Hepatocyte (in vitro differentiated cells): ENCODE data around the gene MUC5AC. TPM values are rescaled to one million over a fixed set of nuclear protein-coding genes. Genes with fewer than 3 reads are reported as not detected.

ENCODE experiments used
- DNase-seq: peaks from one replicate; pipeline ENCODE4 v3.0.0-alpha.2; 2016; ENCODE audit warnings: low spot score
- H2AFZ ChIP-seq: fragments of 200-600 bp; sonication (generic); 2 replicates; pipeline ENCODE4 v1.6.0; 2016; ENCODE audit warnings: antibody characterized with exemption, mild to moderate bottlenecking
- H3K27ac ChIP-seq: fragments of 200-600 bp; sonication (generic); 2 replicates; pipeline ENCODE4 v1.5.1; 2016; ENCODE audit warnings: mild to moderate bottlenecking
- H3K27me3 ChIP-seq: fragments of 200-600 bp; sonication (generic); 2 replicates; pipeline ENCODE4 v1.6.1; 2016
- H3K36me3 ChIP-seq: fragments of 200-600 bp; sonication (generic); replicated peaks from 2 replicates; pipeline ENCODE4 v1.5.1; 2016; ENCODE audit warnings: low read depth; ENCODE audit not compliant: insufficient read depth
- H3K4me1 ChIP-seq: fragments of 200-600 bp; sonication (generic); 2 replicates; pipeline ENCODE4 v1.5.1; 2016; ENCODE audit warnings: mild to moderate bottlenecking, moderate library complexity; ENCODE audit not compliant: insufficient read depth
- H3K4me2 ChIP-seq: fragments of 200-600 bp; sonication (generic); 2 replicates; pipeline ENCODE4 v1.6.0; 2016
- H3K4me3 ChIP-seq: fragments of 200-600 bp; sonication (generic); 2 replicates; pipeline ENCODE4 v1.5.1; 2016; ENCODE audit warnings: mild to moderate bottlenecking
- H3K79me2 ChIP-seq: fragments of 200-600 bp; sonication (generic); 2 replicates; pipeline ENCODE4 v1.6.0; 2017; ENCODE audit warnings: mild to moderate bottlenecking
- H3K9me2 ChIP-seq: fragments of 200-600 bp; sonication (generic); replicated peaks from 2 replicates; pipeline ENCODE4 v1.6.0; 2017; ENCODE audit warnings: mild to moderate bottlenecking; ENCODE audit not compliant: insufficient read depth
- H3K9me3 ChIP-seq: fragments of 200-600 bp; sonication (generic); 2 replicates; pipeline ENCODE4 v1.5.1; 2016; ENCODE audit warnings: low read depth, mild to moderate bottlenecking
- H4K20me1 ChIP-seq: fragments of 200-600 bp; sonication (generic); 2 replicates; pipeline ENCODE4 v1.6.0; 2016; ENCODE audit warnings: mild to moderate bottlenecking; ENCODE audit not compliant: insufficient read depth, poor library complexity, severe bottlenecking
- EZH2 ChIP-seq: fragments of 200-600 bp; sonication (generic); IDR thresholded peaks from 2 replicates; pipeline ENCODE4 v1.6.1; 2016; ENCODE audit warnings: antibody characterized with exemption, mild to moderate bottlenecking, borderline replicate concordance
- EZH2phosphoT487 ChIP-seq: fragments of 200-600 bp; sonication (generic); IDR thresholded peaks from one replicate; pipeline ENCODE4 v1.6.1; 2018; ENCODE audit warnings: antibody characterized with exemption, mild to moderate bottlenecking, low read depth, moderate library complexity; ENCODE audit not compliant: unreplicated experiment, severe bottlenecking
- WGBS: methylation state at CpG from one replicate; pipeline ENCODE4 v1.1.6; 2016; ENCODE audit warnings: low lambda C conversion rate; ENCODE audit errors: missing lambda C conversion rate; 5-methylcytosine and 5-hydroxymethylcytosine counted together
- polyA plus RNA-seq: library from polyadenylated mRNA; unstranded; fragments of >200 nt; fragmentation: Nextera tagmentation; extraction: Ambion mirVana; gene quantifications from 2 replicates; pipeline ENCODE4 v1.2.1, GENCODE V29; 2016
- total RNA-seq: library from RNA; depleted of rRNA; stranded (reverse); fragments of >200 nt; gene quantifications from 2 replicates; pipeline ENCODE4 v1.2.3, GENCODE V29; 2014
- TF ChIP-seq, protein P1 (sequence below): fragments of 200-600 bp; sonication (generic); IDR thresholded peaks from 2 replicates; pipeline ENCODE4 v1.5.1; 2016; ENCODE audit warnings: antibody characterized with exemption, mild to moderate bottlenecking; ENCODE audit not compliant: poor library complexity

Gene MUC5AC
- total and polyA plus RNA-seq, 2 experiments from 2014 or later: 0.07 to 0.08 TPM

DNA sequence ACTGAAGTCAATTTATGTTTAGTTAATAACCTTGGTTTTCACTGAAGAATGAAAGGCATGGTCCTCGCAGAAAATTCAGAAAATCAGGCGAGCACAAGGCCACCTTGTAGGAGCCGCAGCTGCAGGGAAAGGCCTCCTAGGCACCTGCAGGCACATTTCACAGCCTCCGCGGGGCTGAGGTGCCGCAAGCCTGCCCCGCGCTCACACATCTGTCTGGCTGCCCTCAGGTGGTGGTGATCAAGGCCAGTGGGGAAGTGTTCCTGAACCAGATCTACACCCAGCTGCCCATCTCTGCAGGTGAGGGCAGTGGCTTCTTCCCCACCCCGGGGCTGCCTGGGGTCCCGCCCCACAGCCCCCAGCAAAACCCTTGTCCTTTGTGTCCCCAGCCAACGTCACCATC is 10.5 kb downstream of the MUC5AC start:
- H3K9me2 ChIP-seq: no peaks in the 10 kb centered on the region
- no peak for DNase-seq
- H4K20me1 ChIP-seq: no peaks in the 10 kb centered on the region
- TF ChIP-seq EZH2phosphoT487: no peak
- H3K4me2 ChIP-seq: no peak overlapping the region
- no peaks in the 10 kb centered on the region for H3K9me3 ChIP-seq
- no peaks in the 10 kb centered on the region for H3K36me3 ChIP-seq
- no peak overlapping the region for H3K27ac ChIP-seq
- no peaks in the 10 kb centered on the region for H3K27me3 ChIP-seq
- no peaks in the 10 kb centered on the region for H3K4me1 ChIP-seq
- no peak overlapping the region for H2AFZ ChIP-seq
- WGBS: 93% methylated on average over 11 of the region's 11 CpGs
- H3K4me3 ChIP-seq: no peak overlapping the region
- no peaks in the 10 kb centered on the region for H3K79me2 ChIP-seq

- H4K20me1 ChIP-seq: no peaks in the 10 kb centered on the region
- no peak for DNase-seq
- no peaks in the 10 kb centered on the region for H3K79me2 ChIP-seq
- no peak overlapping the region for H3K27ac ChIP-seq
- H3K9me2 ChIP-seq: no peaks in the 10 kb centered on the region
- no peaks in the 10 kb centered on the region for H3K9me3 ChIP-seq
- no peak overlapping the region for H3K4me2 ChIP-seq
- H3K36me3 ChIP-seq: no peaks in the 10 kb centered on the region
- no peaks in the 10 kb centered on the region for H3K27me3 ChIP-seq
- H2AFZ ChIP-seq: no peak overlapping the region
- H3K4me3 ChIP-seq: no peak overlapping the region
- no peaks in the 10 kb centered on the region for H3K4me1 ChIP-seq
- WGBS: 95% methylated on average over 23 of the region's 23 CpGs
- TF ChIP-seq EZH2: no peak
- TF ChIP-seq, protein P1, sequence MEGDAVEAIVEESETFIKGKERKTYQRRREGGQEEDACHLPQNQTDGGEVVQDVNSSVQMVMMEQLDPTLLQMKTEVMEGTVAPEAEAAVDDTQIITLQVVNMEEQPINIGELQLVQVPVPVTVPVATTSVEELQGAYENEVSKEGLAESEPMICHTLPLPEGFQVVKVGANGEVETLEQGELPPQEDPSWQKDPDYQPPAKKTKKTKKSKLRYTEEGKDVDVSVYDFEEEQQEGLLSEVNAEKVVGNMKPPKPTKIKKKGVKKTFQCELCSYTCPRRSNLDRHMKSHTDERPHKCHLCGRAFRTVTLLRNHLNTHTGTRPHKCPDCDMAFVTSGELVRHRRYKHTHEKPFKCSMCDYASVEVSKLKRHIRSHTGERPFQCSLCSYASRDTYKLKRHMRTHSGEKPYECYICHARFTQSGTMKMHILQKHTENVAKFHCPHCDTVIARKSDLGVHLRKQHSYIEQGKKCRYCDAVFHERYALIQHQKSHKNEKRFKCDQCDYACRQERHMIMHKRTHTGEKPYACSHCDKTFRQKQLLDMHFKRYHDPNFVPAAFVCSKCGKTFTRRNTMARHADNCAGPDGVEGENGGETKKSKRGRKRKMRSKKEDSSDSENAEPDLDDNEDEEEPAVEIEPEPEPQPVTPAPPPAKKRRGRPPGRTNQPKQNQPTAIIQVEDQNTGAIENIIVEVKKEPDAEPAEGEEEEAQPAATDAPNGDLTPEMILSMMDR: no peak
- no peak for TF ChIP-seq EZH2phosphoT487
Observed at GRCh38 chr11:1168721-1169161, 11.0 kb downstream of the MUC5AC start.

GRCh38 chr11:1171223-1171984 is 13.7 kb downstream of the MUC5AC start:
- H3K9me2 ChIP-seq: no peaks in the 10 kb centered on the region
- DNase-seq: no peak
- no peaks in the 10 kb centered on the region for H3K36me3 ChIP-seq

More at GRCh38 chr11:1171223-1171984, 13.7 kb downstream of the MUC5AC start:
- H2AFZ ChIP-seq: no peak overlapping the region
- H3K4me3 ChIP-seq: no peak overlapping the region
- TF ChIP-seq, protein P1: no peak
- no peak for TF ChIP-seq EZH2
- no peak for TF ChIP-seq EZH2phosphoT487
- H3K27me3 ChIP-seq: no peaks in the 10 kb centered on the region
- no peaks in the 10 kb centered on the region for H3K9me3 ChIP-seq
- H3K4me1 ChIP-seq: no peaks in the 10 kb centered on the region
- no peak overlapping the region for H3K4me2 ChIP-seq
- no peaks in the 10 kb centered on the region for H4K20me1 ChIP-seq
- H3K27ac ChIP-seq: no peak overlapping the region
- 86% methylated on average over 1 of the region's 3 CpGs for WGBS
- no peaks in the 10 kb centered on the region for H3K79me2 ChIP-seq
